K562 (cell line): ENCODE results near the gene DACT3. TPM values are rescaled to one million over a fixed set of nuclear protein-coding genes. Genes with fewer than 3 reads are reported as not detected.

Experiments
- BHLHE40 ChIP-seq: IDR thresholded peaks from 2 replicates; pipeline ENCODE4 v1.6.1; 2011; ENCODE audit warnings: low read length, improper control_type of control experiment
- CHD7 ChIP-seq: fragments of 200-600 bp; sonication (generic); IDR thresholded peaks from one replicate; pipeline ENCODE4 v1.6.1; 2012; ENCODE audit warnings: mild to moderate bottlenecking, low read depth, low read length, inconsistent platforms
- EGR1 ChIP-seq: fragments of 450-650 bp; conservative IDR thresholded peaks from 2 replicates; pipeline ENCODE4 v1.6.1; 2017; ENCODE audit warnings: mild to moderate bottlenecking
- EP300 ChIP-seq: IDR thresholded peaks from 2 replicates; pipeline ENCODE4 v1.6.1; 2012; ENCODE audit warnings: low read length, improper control_type of control experiment
- IRF1 ChIP-seq: sonication (generic); formaldehyde crosslinking; IDR thresholded peaks from 2 replicates; pipeline ENCODE4 v1.8.0; 2022; ENCODE audit warnings: missing genetic modification reagents, mild to moderate bottlenecking, borderline replicate concordance
- IRF9 ChIP-seq: fragments of 450-650 bp; IDR thresholded peaks from 2 replicates; pipeline ENCODE4 v1.6.1; 2016; ENCODE audit warnings: missing biosample characterization, missing genetic modification characterization
- NFRKB ChIP-seq: fragments of 450-650 bp; IDR thresholded peaks from 2 replicates; pipeline ENCODE4 v1.6.1; 2016; ENCODE audit warnings: low read depth
- POLR2G ChIP-seq: fragments of 200-400 bp; formaldehyde crosslinking; IDR thresholded peaks from 2 replicates; pipeline ENCODE4 v1.6.1; 2017; ENCODE audit warnings: low read depth, mild to moderate bottlenecking, antibody characterized with exemption, low read length, moderate library complexity
- RAD51 ChIP-seq: fragments of 450-650 bp; IDR thresholded peaks from 2 replicates; pipeline ENCODE4 v1.7.1; 2016; ENCODE audit warnings: low read depth, mild to moderate bottlenecking, borderline replicate concordance
- TFE3 ChIP-seq: fragments of 450-650 bp; formaldehyde crosslinking; IDR thresholded peaks from 2 replicates; pipeline ENCODE4 v1.4.0; 2020; ENCODE audit warnings: mild to moderate bottlenecking, mixed read lengths
- ZNF79 ChIP-seq: fragments of 250-450 bp; sonication (Bioruptor Pico); IDR thresholded peaks from 2 replicates; pipeline ENCODE4 v1.4.0; 2020; ENCODE audit warnings: low read depth, mild to moderate bottlenecking, moderate library complexity
- ZZZ3 ChIP-seq: fragments of 450-650 bp; IDR thresholded peaks from 2 replicates; pipeline ENCODE4 v1.6.1; 2016; ENCODE audit warnings: antibody characterized with exemption, mild to moderate bottlenecking, moderate library complexity
- polyA plus RNA-seq, 8 experiments: library from polyadenylated mRNA; depleted of rRNA in 4 of 8; stranded (reverse) in 5 of 8; unstranded in 3 of 8; fragments of >200 nt; fragmentation: Nextera tagmentation in 2 of 8; fragmentation: Illumina TruSeq in 1 of 8; extraction: Ambion mirVana in 2 of 8; extraction: Trizol in 1 of 8; gene quantifications; 2 replicates each; pipeline versions ENCODE4 v1.2.1 to v1.2.3, GENCODE V29; 2011 to 2014; ENCODE audit warnings: inconsistent platforms in 1 of 8, missing spikeins in 1 of 8
- total RNA-seq, 7 experiments: library from RNA; depleted of rRNA in 6 of 7; stranded (reverse); fragments of >200 nt in 6 of 7; fragmentation: Illumina TruSeq in 2 of 7; extraction: Trizol in 2 of 7; gene quantifications; 2 replicates each; pipeline versions ENCODE4 v1.2.1 to v1.2.3, GENCODE V29; 2011 to 2021; ENCODE audit warnings: low replicate concordance in 1 of 7

DACT3 gene
- total and polyA plus RNA-seq, 9 of the 15 experiments (the other 6 are each of a cell fraction or from before 2014, with no cell fraction given), result 0.67 to 6.5 (median 3.5) TPM

GRCh38 chr19:46600384-46601317, 60.3 kb downstream of the DACT3 start (continued):
- no peak for TF ChIP-seq CHD7
- peak; percentile 93 for TF ChIP-seq BHLHE40
- peak; percentile 39 for TF ChIP-seq EP300
- no peak for TF ChIP-seq IRF1 (CRISPR knock-in tag)
- peak; percentile 76; the same call in 1 of the 2 replicates for TF ChIP-seq NFRKB
- TF ChIP-seq EGR1, result peak; percentile 44; the same call in 1 of the 2 replicates
- no peak for TF ChIP-seq IRF9
- TF ChIP-seq ZZZ3, result peak; percentile 82
- TF ChIP-seq ZNF79, result 0 out of 2 replicates have a peak, but pooled peaks have one; percentile 44
- no peak; the same call in 1 of the 2 replicates for TF ChIP-seq RAD51
- no peak for TF ChIP-seq TFE3
- TF ChIP-seq POLR2G, result peak; percentile 70
